CD4-positive, alpha-beta T cell treated with Interleukin-21 for 1 hour (primary cell): ENCODE measurements around the gene SLC15A4.
"Not testable (repeated sequence)": the region's sequence is repeated elsewhere in the genome, so short reads cannot be mapped to it uniquely, and the experiment has no call there.

Source experiments
- DNase-seq: peaks from one replicate; pipeline ENCODE4 v3.0.0-alpha.2; 2020

SLC15A4 gene

GRCh38 chr12:128813392-128813791, 10.4 kb downstream of the SLC15A4 start:
- DNase-seq = no peak

- DNase-seq = peak; percentile 35
Measured at GRCh38 chr12:128811806-128812205, 12.0 kb downstream of the SLC15A4 start.

- no peak for DNase-seq
Measured at GRCh38 chr12:128810182-128811127, 13.3 kb downstream of the SLC15A4 start.

- no peak for DNase-seq
Measured at GRCh38 chr12:128808651-128809050, 15.1 kb downstream of the SLC15A4 start.

GRCh38 chr12:128807161-128807724, 16.5 kb downstream of the SLC15A4 start:
- DNase-seq = no peak

- DNase-seq = no peak
Measured at GRCh38 chr12:128806573-128806972, 17.2 kb downstream of the SLC15A4 start.

- DNase-seq = not testable (repeated sequence)
Measured at GRCh38 chr12:128805406-128805805, 18.4 kb downstream of the SLC15A4 start.

GRCh38 chr12:128804762-128805161, 19.0 kb downstream of the SLC15A4 start:
- DNase-seq = no peak

- DNase-seq = no peak
Measured at GRCh38 chr12:128803788-128804187, 20.0 kb downstream of the SLC15A4 start.

- no peak for DNase-seq
Measured at GRCh38 chr12:128802756-128803155, 21.0 kb downstream of the SLC15A4 start.

GRCh38 chr12:128801879-128802391, 21.8 kb downstream of the SLC15A4 start:
- no peak for DNase-seq

- DNase-seq = no peak
Measured at GRCh38 chr12:128800606-128801005, 23.2 kb downstream of the SLC15A4 start.

- DNase-seq = no peak
Measured at GRCh38 chr12:128798571-128799341, 25.0 kb downstream of the SLC15A4 start.

GRCh38 chr12:128797119-128798118, 26.3 kb downstream of the SLC15A4 start:
- DNase-seq = no peak

GRCh38 chr12:128796439-128797118, 27.2 kb downstream of the SLC15A4 start:
- peak; percentile 49 for DNase-seq

GRCh38 chr12:128795530-128796361, 28.0 kb downstream of the SLC15A4 start:
- no peak for DNase-seq

- DNase-seq = peak; percentile 58
Measured at GRCh38 chr12:128794661-128795529, 28.9 kb downstream of the SLC15A4 start.

GRCh38 chr12:128793701-128794100, 30.1 kb downstream of the SLC15A4 start:
- DNase-seq = no peak

GRCh38 chr12:128792881-128793280, 30.9 kb downstream of the SLC15A4 start:
- no peak for DNase-seq
